Measurements from ENCODE around the gene CIDEB.

- TF ChIP-seq POLR2A (IDR thresholded peaks at IDR 0.05) (no peak), CTCF (IDR thresholded peaks at IDR 0.05) (no peak), POLR2AphosphoS5 (IDR thresholded peaks at IDR 0.05) (no peak), EP300 (IDR thresholded peaks at IDR 0.05) (no peak)
Measured at GRCh38 chr14:24274101-24274543, 33.7 kb downstream of the CIDEB start.

Measured in gastroesophageal sphincter (tissue), 3 donors.